ENCODE data around the gene TRPM2. TPM values are rescaled to one million over a fixed set of nuclear protein-coding genes. Genes with fewer than 3 reads are reported as not detected.

The TRPM2 gene
- total and polyA plus RNA-seq, 2 of the 8 experiments (the other 6 are each of a cell fraction or from before 2014, with no cell fraction given) = 0.27 to 0.28 TPM

DNA sequence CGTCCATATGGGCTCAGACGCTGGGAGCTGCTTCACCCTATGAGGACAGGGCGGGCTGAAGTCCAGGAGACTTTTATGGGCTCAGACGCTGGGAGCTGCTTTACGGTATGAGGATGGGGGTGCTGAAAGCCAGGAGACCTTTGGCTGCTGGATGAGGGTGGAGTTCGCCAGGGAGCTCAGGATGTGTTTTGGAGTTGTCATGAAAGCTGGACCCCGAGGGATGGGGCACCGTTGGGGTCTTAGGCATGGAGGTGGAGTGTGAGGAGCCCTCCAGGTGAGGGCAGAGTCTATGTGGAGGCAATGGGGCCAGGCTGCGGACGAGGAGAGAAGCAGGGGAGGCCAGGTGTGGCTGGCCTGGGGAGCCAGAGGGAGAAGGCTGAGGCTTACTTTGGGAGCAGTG lies 27.5 kb downstream of the TRPM2 start:
- Histone ChIP-seq H2BK5ac (ENCODE audit: low read depth, low read length) (peak overlapping the region; percentile 30; the same call in 1 of the 2 replicates), H2BK12ac (ENCODE audit: low read depth, low read length) (no peak overlapping the region), H2BK120ac (replicated peaks; ENCODE audit: low read depth, low read length) (no peak overlapping the region), H3K23me2 (ENCODE audit: low read depth, low read length) (peaks cover 2% of the 10 kb centered on the region; the same call in 1 of the 2 replicates), H3K4ac (replicated peaks; ENCODE audit: insufficient read length, low read depth, low read length) (no peak overlapping the region), H3K4me1 (replicated peaks in 1 of 4; ENCODE audit: control insufficient read depth in 3 of 4, insufficient read depth in 4 of 4, low read length in 3 of 4) (peaks cover 0 to 9% (median 2%) of the 10 kb centered on the region in 4 experiments; a peak in 2 of 7 replicates), H3K79me2 (ENCODE audit: control insufficient read depth in 1 of 2, insufficient read depth in 2 of 2, low read length in 2 of 2) (no peaks in the 10 kb centered on the region), H3K4me2 (ENCODE audit: insufficient read depth in 1 of 2, low read depth in 2 of 2, low read length in 2 of 2) (no peak overlapping the region), H4K8ac (ENCODE audit: extremely low read depth, insufficient read depth, low read length) (no peak overlapping the region; the same call in 1 of the 2 replicates), H3K79me1 (ENCODE audit: low read depth, low read length) (no peaks in the 10 kb centered on the region), H3K9ac (replicated peaks in 1 of 4; ENCODE audit: extremely low read depth in 1 of 4, low read depth in 3 of 4, low read length in 3 of 4) (no peak overlapping the region), H3K56ac (replicated peaks; ENCODE audit: insufficient read length, low read depth, low read length) (no peak overlapping the region), H4K91ac (replicated peaks; ENCODE audit: insufficient read length, low read length) (no peak overlapping the region), H4K20me1 (replicated peaks in 1 of 2; ENCODE audit: control insufficient read depth in 1 of 2, insufficient read depth in 2 of 2, low read length in 2 of 2) (no peaks in the 10 kb centered on the region), H2BK20ac (ENCODE audit: low read length) (no peak overlapping the region), H3K27ac (ENCODE audit: low read depth, low read length) (no peak overlapping the region), H2BK15ac (ENCODE audit: low read length) (no peak overlapping the region), H3K23ac (ENCODE audit: insufficient read length) (no peak overlapping the region), H2AK5ac (ENCODE audit: low read depth, low read length) (no peak overlapping the region; the same call in 1 of the 2 replicates), H3K36me3 (ENCODE audit: control insufficient read depth in 2 of 4, insufficient read depth in 4 of 4, low read length in 3 of 4) (no peaks in the 10 kb centered on the region), H3K9me3 (ENCODE audit: insufficient read depth in 2 of 2, low read depth in 1 of 2, low read length in 1 of 2) (peaks cover 3 to 4% of the 10 kb centered on the region in 2 experiments; a peak in 1 of 4 replicates), H3K14ac (ENCODE audit: insufficient read length) (no peak overlapping the region), H3K18ac (ENCODE audit: extremely low read depth, low read length) (no peak overlapping the region; the same call in 1 of the 2 replicates), H3K27me3 (replicated peaks in 1 of 4; ENCODE audit: control insufficient read depth in 3 of 4, extremely low read depth in 1 of 4, insufficient read depth in 3 of 4, low read length in 3 of 4) (no peaks in the 10 kb centered on the region; a peak in 1 of 7 replicates), H3K4me3 (ENCODE audit: extremely low read depth in 1 of 4, insufficient read depth in 2 of 4, low read depth in 3 of 4, low read length in 4 of 4) (no peak overlapping the region), H4K5ac (ENCODE audit: insufficient read length, low read depth, low read length) (no peak overlapping the region), H2AFZ (ENCODE audit: low read length) (no peak overlapping the region)
- WGBS, 2 experiments (ENCODE audit: extremely low coverage in 1 of 2, insufficient coverage in 1 of 2, insufficient read length in 1 of 2, insufficient replicate concordance in 2 of 2, low coverage in 1 of 2, low lambda C conversion rate in 2 of 2, missing lambda C conversion rate in 1 of 2) = 80% methylated on average over 10 of the region's 10 CpGs; no CpG with 5 or more reads in 1 of the 2 experiments
- TF ChIP-seq RBBP5 (IDR thresholded peaks at IDR 0.05; ENCODE audit: borderline replicate concordance, low read depth, low read length) (no peak), RAD21 (IDR thresholded peaks at IDR 0.05 in 1 of 2, conservative IDR thresholded peaks at IDR 0.05 in 1 of 2; ENCODE audit: low read depth in 2 of 2, low read length in 2 of 2) (no peak), USF2 (IDR thresholded peaks at IDR 0.05; ENCODE audit: low read length) (no peak), MAFK (IDR thresholded peaks at IDR 0.05; ENCODE audit: low read depth, low read length) (no peak), EZH2 (IDR thresholded peaks at IDR 0.05; ENCODE audit: low read depth, low read length, severe bottlenecking) (no peak), JUN (IDR thresholded peaks at IDR 0.05; ENCODE audit: low read depth, low read length) (no peak), RFX5 (IDR thresholded peaks at IDR 0.05; ENCODE audit: borderline replicate concordance, low read depth, low read length) (no peak), MAX (IDR thresholded peaks at IDR 0.05) (no peak), RXRA (IDR thresholded peaks at IDR 0.05; ENCODE audit: insufficient read depth, low read depth, low read length) (no peak), JUND (IDR thresholded peaks at IDR 0.05; ENCODE audit: low read length) (no peak), POLR2A (IDR thresholded peaks at IDR 0.05; ENCODE audit: control extremely low read depth in 1 of 2, low read depth in 2 of 2, low read length in 2 of 2) (no peak), HDAC6 (IDR thresholded peaks at IDR 0.05; ENCODE audit: low read depth, low read length) (no peak)
- ChIA-PET CTCF (ENCODE audit: partially characterized antibody) (interaction anchor here (0.9 to 1.5 kb wide), 4 partner anchors 11 to 27 kb away, joined by 3 to 4 read pairs (median 4); partner anchors contain the start of gene TRPM2), POLR2A (ENCODE audit: partially characterized antibody) (no interaction called here)
- no peak for FAIRE-seq
- no peak for DNase-seq (ENCODE audit: low read depth in 1 of 2, low spot score in 2 of 2)

All from H1 (cell line).